ENCODE results near the gene KRTAP9-7.

DNA sequence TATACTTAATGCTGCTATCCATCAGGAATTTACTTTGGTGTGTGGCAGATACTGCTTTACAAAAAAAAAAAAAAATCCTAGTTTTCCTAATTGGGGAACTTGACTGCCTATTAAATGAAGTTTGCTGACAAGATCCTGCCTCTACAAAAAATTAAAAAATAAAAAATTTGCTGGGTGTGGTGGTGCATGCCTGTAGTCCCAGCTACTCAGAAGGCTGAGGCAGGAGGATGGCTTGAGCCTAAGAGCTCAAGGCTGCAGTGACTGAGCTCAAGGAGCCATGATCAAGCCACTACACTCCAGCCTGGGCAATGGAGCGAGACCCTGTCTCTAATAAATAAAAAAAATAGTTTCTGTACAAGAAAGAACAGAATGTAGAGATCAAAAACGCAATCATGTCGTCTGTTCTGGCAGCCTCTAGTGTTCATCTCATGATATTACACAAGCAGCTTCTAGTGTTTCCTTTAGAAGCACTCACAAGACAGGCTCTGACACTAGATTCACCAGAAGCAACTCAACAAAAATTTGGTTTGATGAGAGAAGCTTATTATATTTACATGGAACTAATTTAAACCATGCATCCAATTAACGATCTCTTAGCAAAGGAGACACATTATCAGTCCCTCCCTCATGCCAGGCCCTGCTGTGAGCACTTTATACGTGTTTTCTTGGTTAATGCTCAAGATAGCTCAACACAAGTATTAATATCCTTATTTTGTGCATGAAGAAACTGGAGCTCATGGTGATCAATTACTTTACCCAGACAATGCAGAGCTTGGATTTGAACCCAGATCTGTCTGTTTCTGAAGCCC, 46.8 kb downstream of the KRTAP9-7 start:
- TF ChIP-seq POLR2A (IDR thresholded peaks at IDR 0.05; ENCODE audit: low read depth, low read length), result no peak
- TF ChIP-seq, protein P1, sequence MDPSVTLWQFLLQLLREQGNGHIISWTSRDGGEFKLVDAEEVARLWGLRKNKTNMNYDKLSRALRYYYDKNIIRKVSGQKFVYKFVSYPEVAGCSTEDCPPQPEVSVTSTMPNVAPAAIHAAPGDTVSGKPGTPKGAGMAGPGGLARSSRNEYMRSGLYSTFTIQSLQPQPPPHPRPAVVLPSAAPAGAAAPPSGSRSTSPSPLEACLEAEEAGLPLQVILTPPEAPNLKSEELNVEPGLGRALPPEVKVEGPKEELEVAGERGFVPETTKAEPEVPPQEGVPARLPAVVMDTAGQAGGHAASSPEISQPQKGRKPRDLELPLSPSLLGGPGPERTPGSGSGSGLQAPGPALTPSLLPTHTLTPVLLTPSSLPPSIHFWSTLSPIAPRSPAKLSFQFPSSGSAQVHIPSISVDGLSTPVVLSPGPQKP (IDR thresholded peaks at IDR 0.05; ENCODE audit: borderline replicate concordance, low read depth, low read length), result no peak
- TF ChIP-seq, protein P2, sequence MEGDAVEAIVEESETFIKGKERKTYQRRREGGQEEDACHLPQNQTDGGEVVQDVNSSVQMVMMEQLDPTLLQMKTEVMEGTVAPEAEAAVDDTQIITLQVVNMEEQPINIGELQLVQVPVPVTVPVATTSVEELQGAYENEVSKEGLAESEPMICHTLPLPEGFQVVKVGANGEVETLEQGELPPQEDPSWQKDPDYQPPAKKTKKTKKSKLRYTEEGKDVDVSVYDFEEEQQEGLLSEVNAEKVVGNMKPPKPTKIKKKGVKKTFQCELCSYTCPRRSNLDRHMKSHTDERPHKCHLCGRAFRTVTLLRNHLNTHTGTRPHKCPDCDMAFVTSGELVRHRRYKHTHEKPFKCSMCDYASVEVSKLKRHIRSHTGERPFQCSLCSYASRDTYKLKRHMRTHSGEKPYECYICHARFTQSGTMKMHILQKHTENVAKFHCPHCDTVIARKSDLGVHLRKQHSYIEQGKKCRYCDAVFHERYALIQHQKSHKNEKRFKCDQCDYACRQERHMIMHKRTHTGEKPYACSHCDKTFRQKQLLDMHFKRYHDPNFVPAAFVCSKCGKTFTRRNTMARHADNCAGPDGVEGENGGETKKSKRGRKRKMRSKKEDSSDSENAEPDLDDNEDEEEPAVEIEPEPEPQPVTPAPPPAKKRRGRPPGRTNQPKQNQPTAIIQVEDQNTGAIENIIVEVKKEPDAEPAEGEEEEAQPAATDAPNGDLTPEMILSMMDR (conservative IDR thresholded peaks at IDR 0.05; ENCODE audit: low read depth, low read length), result peak; percentile 80
- TF ChIP-seq CHD1 (IDR thresholded peaks at IDR 0.05; ENCODE audit: low read depth, low read length), result no peak
- TF ChIP-seq CEBPB (IDR thresholded peaks at IDR 0.05; ENCODE audit: low read depth, low read length), result peak; percentile 42
- TF ChIP-seq MXI1 (IDR thresholded peaks at IDR 0.05; ENCODE audit: borderline replicate concordance, low read depth, low read length), result no peak
- peak; percentile 83 for TF ChIP-seq SMC3 (IDR thresholded peaks at IDR 0.05; ENCODE audit: low read depth, low read length)
